Measurements from ENCODE around the gene OVAAL.

DNA sequence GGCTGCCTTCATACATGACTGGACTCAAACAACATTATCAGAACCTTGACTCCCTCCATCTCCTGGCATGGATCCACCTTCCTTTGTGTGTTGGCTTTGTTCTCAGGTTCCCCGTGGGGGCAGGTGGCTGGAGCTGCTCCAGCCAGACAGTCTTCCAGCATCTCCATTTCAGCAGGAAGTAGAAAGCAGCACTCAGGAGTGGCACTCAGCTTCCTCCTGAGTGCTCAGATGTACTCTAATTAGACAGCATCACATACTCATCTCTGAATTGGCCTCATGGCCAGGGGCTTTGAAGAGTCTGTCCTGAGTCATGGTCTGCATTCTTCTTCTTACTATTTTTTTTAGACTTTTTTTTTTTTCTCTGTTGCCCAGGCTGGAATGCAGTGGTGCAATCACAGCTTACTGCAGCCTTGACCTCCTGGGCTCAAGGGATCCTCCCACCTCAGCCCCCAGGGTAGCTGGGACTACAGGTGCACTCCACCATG is 27.9 kb downstream of the OVAAL start:
- TF ChIP-seq, protein P1, sequence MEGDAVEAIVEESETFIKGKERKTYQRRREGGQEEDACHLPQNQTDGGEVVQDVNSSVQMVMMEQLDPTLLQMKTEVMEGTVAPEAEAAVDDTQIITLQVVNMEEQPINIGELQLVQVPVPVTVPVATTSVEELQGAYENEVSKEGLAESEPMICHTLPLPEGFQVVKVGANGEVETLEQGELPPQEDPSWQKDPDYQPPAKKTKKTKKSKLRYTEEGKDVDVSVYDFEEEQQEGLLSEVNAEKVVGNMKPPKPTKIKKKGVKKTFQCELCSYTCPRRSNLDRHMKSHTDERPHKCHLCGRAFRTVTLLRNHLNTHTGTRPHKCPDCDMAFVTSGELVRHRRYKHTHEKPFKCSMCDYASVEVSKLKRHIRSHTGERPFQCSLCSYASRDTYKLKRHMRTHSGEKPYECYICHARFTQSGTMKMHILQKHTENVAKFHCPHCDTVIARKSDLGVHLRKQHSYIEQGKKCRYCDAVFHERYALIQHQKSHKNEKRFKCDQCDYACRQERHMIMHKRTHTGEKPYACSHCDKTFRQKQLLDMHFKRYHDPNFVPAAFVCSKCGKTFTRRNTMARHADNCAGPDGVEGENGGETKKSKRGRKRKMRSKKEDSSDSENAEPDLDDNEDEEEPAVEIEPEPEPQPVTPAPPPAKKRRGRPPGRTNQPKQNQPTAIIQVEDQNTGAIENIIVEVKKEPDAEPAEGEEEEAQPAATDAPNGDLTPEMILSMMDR (conservative IDR thresholded peaks at IDR 0.05), result no peak
- no peak for TF ChIP-seq EZH2 (IDR thresholded peaks at IDR 0.05; ENCODE audit: low read depth)
